ENCODE results near the gene ZC3H12C. TPM values are rescaled to one million over a fixed set of nuclear protein-coding genes. Genes with fewer than 3 reads are reported as not detected.

Gene ZC3H12C
- total and polyA plus RNA-seq, 2 of the 13 experiments (the other 11 are each of a cell fraction or from before 2014, with no cell fraction given), result 2.4 to 5.7 TPM

DNA sequence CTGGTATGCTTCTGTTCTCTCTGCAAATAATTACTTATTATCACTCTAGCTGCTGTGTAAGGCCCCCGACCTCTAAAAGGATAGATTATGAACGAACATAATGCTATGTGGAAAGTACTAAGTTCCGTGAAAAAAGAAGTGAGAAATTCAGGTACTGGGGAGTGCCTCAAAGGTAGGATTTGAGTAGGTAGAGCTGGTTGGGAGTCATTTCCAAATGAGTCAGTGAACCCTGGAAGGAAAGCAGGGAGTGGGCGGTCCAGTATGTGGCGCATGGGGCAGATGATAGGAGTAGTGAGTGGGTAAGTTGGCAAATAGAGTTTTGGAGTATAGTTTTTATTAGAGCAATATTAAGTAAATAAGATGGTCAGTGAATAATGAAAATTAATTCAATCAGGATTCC, 2.4 kb downstream of the ZC3H12C start (continued):
- TF ChIP-seq ATF6 (CRISPR knock-in tag; conservative IDR thresholded peaks at IDR 0.05), result no peak
- TF ChIP-seq, protein P1, sequence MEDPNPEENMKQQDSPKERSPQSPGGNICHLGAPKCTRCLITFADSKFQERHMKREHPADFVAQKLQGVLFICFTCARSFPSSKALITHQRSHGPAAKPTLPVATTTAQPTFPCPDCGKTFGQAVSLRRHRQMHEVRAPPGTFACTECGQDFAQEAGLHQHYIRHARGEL (CRISPR knock-in tag; IDR thresholded peaks at IDR 0.05), result no peak
- TF ChIP-seq KLF9 (CRISPR knock-in tag; IDR thresholded peaks at IDR 0.05; ENCODE audit: low read depth), result no peak
- TF ChIP-seq ZNF383 (CRISPR knock-in tag; IDR thresholded peaks at IDR 0.05; ENCODE audit: borderline replicate concordance), result no peak
- no peak for TF ChIP-seq ZNF205 (CRISPR knock-in tag; IDR thresholded peaks at IDR 0.05)
- no peak for TF ChIP-seq ARNT2 (CRISPR knock-in tag; IDR thresholded peaks at IDR 0.05; ENCODE audit: low read depth)
- TF ChIP-seq RXRA (CRISPR knock-in tag; IDR thresholded peaks at IDR 0.05), result no peak

- Histone ChIP-seq H4K20me1 (ENCODE audit: insufficient read depth, low read length) (no peaks in the 10 kb centered on the region), H3K4me3 (replicated peaks in 1 of 3; ENCODE audit: insufficient read depth in 1 of 3, low read depth in 2 of 3, low read length in 3 of 3) (no peak overlapping the region), H3K9me3 (ENCODE audit: low read length) (no peaks in the 10 kb centered on the region), H3K36me3 (replicated peaks in 1 of 2; ENCODE audit: control insufficient read depth in 1 of 2, insufficient read depth in 2 of 2, low read length in 2 of 2) (no peaks in the 10 kb centered on the region), H3K9ac (ENCODE audit: insufficient read depth, low read depth, low read length) (no peak overlapping the region), H3K79me2 (ENCODE audit: insufficient read depth, low read length) (peaks cover 25% of the 10 kb centered on the region), H3K4me1 (ENCODE audit: insufficient read depth, low read length) (peaks cover 25% of the 10 kb centered on the region), H3K4me2 (ENCODE audit: low read depth, low read length) (no peak overlapping the region), H3K27me3 (ENCODE audit: control insufficient read depth in 1 of 2, insufficient read depth in 2 of 2, low read length in 2 of 2) (no peaks in the 10 kb centered on the region), H2AFZ (ENCODE audit: low read length) (no peak overlapping the region), H3K27ac (ENCODE audit: extremely low read length, insufficient read depth, low read length) (no peak overlapping the region)
- ChIA-PET CTCF (ENCODE audit: low intra/inter-chr PET ratio, low total read pairs) (no interaction called here), POLR2A (no interaction called here)
- FAIRE-seq (no peak), ATAC-seq (no peak), DNase-seq (ENCODE audit: low spot score) (no peak)
- in situ Hi-C loops (cut with HindIII; ENCODE audit: extremely low pct_ligation_motif_present, low pct_unique_long_range_greater_than_20kb), result no loop called here
- intact Hi-C loops (cut with micrococcal nuclease; ENCODE audit: unreplicated experiment), result loop anchor here (10.0 kb wide), 2 partner anchors 278 to 338 kb away; no protein-coding TSS in a partner anchor
- no TSS peak for BruUV-seq (replicated peaks)
- 96% methylated on average over 5 of the region's 5 CpGs for WGBS (ENCODE audit: low lambda C conversion rate)
- TF ChIP-seq ZNF639 (CRISPR knock-in tag; conservative IDR thresholded peaks at IDR 0.05) (no peak), TIGD3 (CRISPR knock-in tag; IDR thresholded peaks at IDR 0.05; ENCODE audit: borderline replicate concordance) (no peak), ZBTB7A (CRISPR knock-in tag; IDR thresholded peaks at IDR 0.05) (no peak), ZZZ3 (CRISPR knock-in tag; IDR thresholded peaks at IDR 0.05; ENCODE audit: borderline replicate concordance) (no peak), ZNF788 (CRISPR knock-in tag; IDR thresholded peaks at IDR 0.05; ENCODE audit: borderline replicate concordance) (no peak), NR3C1 (CRISPR knock-in tag; IDR thresholded peaks at IDR 0.05) (no peak), JDP2 (CRISPR knock-in tag; IDR thresholded peaks at IDR 0.05; ENCODE audit: borderline replicate concordance) (no peak)
These were observed 3.3 kb downstream of the ZC3H12C start for GRCh38 chr11:110096496-110096895.
